Posterior vena cava (tissue), 2 donors: ENCODE results near the gene ETV6. TPM values are rescaled to one million over a fixed set of nuclear protein-coding genes. Genes with fewer than 3 reads are reported as not detected.
A peak's percentile ranks its signal among the peaks of the same experiment; 100 is the strongest.

ENCODE experiments used
- DNase-seq: peaks from one replicate; pipeline ENCODE4 v3.0.0-alpha.2; 2020; ENCODE audit warnings: low spot score
- intact Hi-C, 2 donors: fragments of 100-400 bp; cut with DNase I; formaldehyde crosslinking; loops; one replicate each; pipeline versions ENCODE4 v1.14.1 to v1.14.2; 2022 to 2023
- total RNA-seq, 2 donors: library from RNA; stranded (reverse); fragmentation: NEBNext Ultra II Directional; extraction: Animal tissue kit (Norgen Biotek cat#: 25700); gene quantifications; one replicate each; pipeline ENCODE4 v1.2.1, GENCODE V29; 2021
- donor health status: DM: yes; HTN: yes; CAD: no.
- donor health status: DM: yes; HTN: yes; CAD: no.

The ETV6 gene
- total RNA-seq, 2 donors from 2014 or later = 60.3 to 65.7 TPM

DNA sequence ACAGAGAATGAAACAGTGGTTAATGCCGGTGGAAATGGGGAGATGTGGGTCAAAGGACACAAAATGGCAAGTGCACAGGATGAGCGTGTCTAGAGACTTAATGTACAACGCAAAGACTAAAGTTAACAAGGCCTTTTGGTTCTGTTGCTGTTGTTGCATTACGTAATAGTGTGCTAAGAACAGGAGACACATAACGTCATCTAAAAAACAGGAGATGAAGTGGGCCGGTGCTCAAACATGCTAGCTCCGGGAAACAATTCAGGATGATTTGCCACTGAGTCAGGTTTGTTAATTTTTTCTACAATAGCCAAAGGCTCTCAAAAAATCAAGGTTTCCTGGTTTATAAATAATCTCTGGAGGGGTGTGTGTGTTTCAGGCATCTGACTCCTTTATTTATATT, 55.5 kb downstream of the ETV6 start:
- DNase-seq = no peak
- intact Hi-C loops = loop anchor here in 1 of 2 donors (2.0 to 10.0 kb wide), 2 partner anchors 42 to 50 kb away; no protein-coding TSS in a partner anchor

- no peak for DNase-seq
- intact Hi-C loops = loop anchor here in 1 of 2 donors (10.0 kb wide), 1 partner anchor 48 kb away; no protein-coding TSS in a partner anchor
Measured at GRCh38 chr12:11706509-11707379, 57.3 kb downstream of the ETV6 start.

- intact Hi-C loops = loop anchor here in 1 of 2 donors (10.0 kb wide), 1 partner anchor 47 kb away; no protein-coding TSS in a partner anchor
- DNase-seq = no peak
Measured at GRCh38 chr12:11707535-11707934, 58.1 kb downstream of the ETV6 start.

- no peak for DNase-seq
- intact Hi-C loops = loop anchor here in 1 of 2 donors (10.0 kb wide), 1 partner anchor 45 kb away; no protein-coding TSS in a partner anchor
Measured at GRCh38 chr12:11709513-11709912, 60.0 kb downstream of the ETV6 start.

GRCh38 chr12:11710431-11710830, 61.0 kb downstream of the ETV6 start:
- DNase-seq = no peak
- intact Hi-C loops = no loop called here

DNA sequence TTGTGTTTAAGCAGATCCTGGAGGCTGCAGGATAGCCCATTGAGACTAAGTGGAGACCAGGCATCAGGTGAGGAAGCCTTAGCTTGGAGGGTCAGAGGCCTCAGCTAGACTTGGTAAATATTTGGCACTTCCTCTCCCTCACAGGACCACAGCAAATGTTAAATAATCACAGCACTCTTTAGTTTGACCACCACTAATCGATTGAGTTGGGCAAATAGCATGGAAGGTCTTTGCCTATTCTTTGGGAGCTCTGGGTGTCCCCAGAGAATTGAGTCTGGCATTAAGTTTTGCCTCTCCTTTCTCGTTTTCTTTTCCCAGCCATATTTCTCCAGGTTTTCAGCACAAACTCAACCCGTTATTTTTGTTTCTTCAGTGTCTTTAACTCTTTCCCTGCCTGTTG, 61.4 kb downstream of the ETV6 start:
- DNase-seq = no peak
- intact Hi-C loops = no loop called here

DNA sequence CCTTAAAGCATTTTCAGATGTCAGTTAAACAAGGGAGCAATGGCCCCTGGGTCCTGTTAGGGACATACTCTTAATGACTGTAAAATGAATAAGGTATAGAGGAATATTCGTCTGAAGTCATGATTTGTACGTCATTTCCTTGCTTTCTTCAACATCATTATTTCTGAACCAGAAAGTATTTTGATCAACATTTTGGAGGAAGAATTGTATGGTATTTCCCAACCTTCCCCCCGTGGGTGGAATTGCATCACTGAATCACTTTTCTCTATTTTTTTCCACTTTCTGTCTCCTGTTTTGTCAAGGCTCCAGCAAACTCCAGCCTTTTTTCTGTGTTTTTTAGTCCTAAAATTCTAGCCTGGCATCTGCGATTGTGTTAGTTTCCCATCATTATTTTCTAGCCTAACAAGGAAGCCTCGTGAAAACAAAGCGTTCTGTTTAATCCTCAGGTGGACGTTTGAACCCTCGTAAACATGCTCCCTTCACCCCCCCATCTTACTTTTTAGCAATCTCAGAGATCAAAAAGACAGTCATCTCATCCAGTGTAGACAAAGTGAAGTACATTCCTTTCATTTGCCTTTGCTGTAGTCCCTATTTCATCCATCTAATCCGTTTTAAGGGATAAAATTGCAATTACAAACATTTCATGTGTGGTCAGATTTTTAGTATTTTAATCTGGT, 62.3 kb downstream of the ETV6 start:
- intact Hi-C loops = no loop called here
- no peak for DNase-seq

DNA sequence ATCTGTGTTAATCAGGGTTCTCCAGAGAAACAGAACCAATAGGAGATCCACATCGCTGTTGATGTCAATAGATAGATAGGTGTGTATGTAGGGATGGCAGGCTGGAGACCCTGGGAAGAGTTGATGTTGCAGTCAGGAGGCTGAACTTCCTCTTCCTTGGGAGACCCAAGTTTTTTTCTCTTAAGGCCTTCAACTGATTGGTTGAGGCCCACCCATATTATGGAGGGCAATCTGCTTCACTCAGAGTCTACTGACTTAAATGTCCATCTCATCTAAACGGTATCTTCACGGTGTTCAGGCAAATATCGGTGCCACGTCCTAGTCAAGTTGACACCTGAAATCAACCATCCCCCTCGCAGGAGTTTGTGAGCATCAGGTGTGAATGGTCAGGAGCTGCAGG, 63.0 kb downstream of the ETV6 start:
- intact Hi-C loops = no loop called here
- DNase-seq = no peak

DNA sequence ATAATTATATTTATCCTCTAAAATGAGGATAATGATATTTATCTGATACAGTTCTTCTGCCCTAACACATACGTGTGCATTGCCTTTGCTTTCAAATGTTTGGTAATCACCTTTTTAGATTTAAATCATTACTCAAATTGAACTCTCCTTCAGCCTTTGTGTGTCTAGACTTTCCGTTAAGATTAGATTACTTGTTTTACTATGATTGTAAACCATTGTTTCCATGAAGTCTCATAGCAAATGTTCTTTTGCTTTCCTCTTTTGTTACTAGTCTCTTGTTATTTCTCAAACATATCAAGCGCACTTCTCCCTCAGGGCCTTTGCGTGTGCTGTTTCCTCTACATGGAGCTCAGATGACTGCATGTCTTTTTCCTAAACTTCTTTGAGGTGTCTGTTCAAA, 63.7 kb downstream of the ETV6 start:
- intact Hi-C loops = no loop called here
- DNase-seq = no peak

DNA sequence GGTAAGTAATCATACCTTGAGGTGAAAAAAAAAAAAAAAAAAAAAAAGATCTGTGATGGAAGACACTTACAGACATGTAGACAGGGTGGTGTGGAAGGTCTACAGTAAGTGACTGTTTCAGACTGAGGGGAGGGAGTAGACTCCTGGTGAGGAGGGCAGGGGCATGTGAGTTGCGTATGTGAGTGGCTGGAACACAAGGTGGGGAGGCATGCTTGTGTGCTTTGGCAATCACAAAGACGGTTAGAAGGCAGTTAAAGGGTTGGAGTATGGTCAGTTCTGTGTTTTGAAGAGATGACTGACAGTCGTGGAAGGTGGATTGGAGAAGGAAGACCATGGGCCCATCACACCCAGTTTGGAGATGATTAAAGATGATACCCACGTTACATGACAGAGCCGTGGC, 65.2 kb downstream of the ETV6 start:
- intact Hi-C loops = no loop called here
- no peak for DNase-seq

DNA sequence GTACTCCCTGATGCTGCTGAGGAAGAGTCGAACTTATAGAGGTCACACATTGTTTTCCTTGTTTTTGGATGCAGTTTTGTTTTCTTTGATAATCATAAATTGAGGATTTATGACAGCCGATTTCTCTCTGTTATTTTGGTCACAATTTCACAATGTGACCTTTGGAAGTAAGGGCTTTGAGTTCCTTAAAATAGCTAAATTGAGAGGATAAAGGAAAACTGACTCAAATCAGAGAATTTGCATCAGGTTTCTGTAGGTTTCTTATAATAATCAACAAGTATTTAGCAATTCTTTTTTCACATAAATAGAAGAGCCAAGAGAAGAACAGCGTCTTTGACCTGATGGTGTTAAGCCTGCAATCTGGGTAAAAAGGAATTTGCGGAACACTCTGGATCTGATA, 66.1 kb downstream of the ETV6 start:
- intact Hi-C loops = no loop called here
- DNase-seq = no peak

DNA sequence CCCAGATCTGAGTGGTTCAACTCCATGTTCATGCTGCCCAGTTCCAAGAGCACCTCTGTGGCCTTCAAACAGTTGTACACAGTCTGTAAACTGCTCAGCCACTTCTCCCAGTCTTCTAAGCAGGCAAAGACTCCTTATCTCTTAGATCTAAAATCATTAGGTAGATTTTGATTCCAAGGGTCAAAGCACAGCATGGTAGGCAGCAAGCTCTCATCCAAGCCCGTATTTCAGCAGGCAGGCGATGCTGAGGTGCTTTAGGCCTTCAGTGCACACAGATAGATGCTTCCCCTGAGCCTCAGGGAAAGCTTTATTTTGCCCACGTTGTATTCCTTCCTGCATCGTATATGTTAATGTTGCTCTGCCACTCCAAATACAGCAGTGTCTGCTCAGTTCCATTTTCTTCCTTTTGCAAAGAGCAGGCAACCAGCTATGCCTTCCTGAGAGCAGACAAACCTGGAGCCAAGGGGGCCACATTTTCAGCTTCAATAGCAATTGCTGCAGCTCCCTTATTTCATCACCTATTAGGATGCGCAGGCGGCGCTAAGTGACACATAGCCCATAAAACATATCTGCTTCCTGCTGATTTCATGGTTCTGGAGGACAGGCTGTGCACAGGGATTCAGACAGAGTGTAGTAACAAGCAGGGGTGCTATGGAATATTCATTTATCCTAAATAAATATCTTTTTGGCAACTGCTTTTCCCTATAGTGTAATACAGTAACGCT, 67.5 kb downstream of the ETV6 start:
- DNase-seq = no peak
- intact Hi-C loops = no loop called here

GRCh38 chr12:11717519-11717961, 68.1 kb downstream of the ETV6 start:
- DNase-seq = no peak
- intact Hi-C loops = no loop called here

DNA sequence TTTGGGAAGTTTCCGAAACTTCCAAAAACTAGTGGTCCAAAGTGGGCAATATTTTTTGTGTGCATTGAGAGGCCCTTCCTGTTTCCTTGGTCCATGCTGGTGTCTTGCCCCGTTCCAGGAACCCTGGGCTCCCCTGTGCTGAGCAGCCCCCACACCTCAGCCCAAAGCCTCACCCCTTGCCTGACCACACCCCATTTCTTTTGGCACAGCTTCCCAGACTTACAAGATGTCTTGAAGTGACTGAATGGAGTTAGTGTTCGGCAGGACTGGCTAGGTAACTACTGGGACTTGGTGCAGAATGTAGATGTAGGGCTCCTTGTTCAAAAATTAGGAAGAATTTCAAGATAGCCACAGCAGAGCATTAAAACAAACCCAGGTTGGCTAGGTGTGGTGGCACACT, 68.6 kb downstream of the ETV6 start:
- no peak for DNase-seq
- intact Hi-C loops = no loop called here

DNA sequence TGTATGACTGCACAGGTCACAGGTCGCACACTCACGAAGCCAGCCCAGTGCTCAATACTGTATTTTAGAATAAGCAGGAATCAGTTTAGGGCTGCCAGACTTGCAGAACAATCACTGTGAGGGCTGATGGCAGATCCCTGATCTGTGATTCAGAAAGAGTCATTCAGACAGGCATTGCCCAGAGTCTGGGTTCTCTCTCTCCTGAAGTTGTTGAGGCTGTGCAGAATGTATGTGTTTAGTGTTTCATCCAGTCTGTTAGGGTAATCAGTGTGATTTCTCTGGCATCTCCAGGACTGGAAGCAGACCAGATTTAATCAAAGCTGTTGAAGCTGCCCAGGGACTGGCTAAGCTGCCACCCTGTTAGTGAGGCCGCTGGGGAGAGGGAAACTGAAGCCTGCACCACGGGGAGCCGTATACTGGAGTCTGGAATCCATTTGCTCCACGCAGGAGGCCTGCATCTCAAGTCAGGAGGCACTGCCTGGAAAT, 69.3 kb downstream of the ETV6 start:
- no peak for DNase-seq
- intact Hi-C loops = no loop called here

GRCh38 chr12:11719678-11720099, 70.2 kb downstream of the ETV6 start:
- DNase-seq = peak; percentile 91
- intact Hi-C loops = no loop called here

GRCh38 chr12:11722071-11722470, 72.6 kb downstream of the ETV6 start:
- no peak for DNase-seq
- intact Hi-C loops = no loop called here

GRCh38 chr12:11722578-11723138, 73.2 kb downstream of the ETV6 start:
- intact Hi-C loops = no loop called here

DNA sequence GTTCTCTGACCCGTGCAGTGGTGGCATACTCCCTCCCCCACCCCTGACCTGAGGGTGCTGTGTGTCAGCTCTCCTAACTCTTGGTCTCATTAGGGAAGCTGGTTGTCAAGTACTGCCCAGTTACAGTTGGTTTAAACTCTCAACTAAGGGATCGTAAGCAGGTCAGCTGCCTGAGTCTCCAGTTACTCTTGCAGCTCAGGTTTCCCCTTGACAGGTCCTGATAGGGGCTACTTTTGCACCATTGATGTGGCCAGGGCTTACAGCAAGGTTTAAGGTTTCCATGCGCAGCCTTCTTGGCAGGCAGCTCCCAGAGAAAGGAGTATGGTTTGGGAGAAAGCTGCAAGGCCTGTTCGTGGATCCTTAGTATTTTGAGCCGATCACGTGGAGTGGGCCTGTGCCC, 74.5 kb downstream of the ETV6 start:
- DNase-seq = no peak
- intact Hi-C loops = no loop called here

More at GRCh38 chr12:11722578-11723138, 73.2 kb downstream of the ETV6 start:
- no peak for DNase-seq
